NCI-H82 treated with DMSO at 0.1 percent for 48 hours (cell line): ENCODE measurements around the gene UBTD2.
A peak's percentile ranks its signal among the peaks of the same experiment; 100 is the strongest.
"Not testable (repeated sequence)": the region's sequence is repeated elsewhere in the genome, so short reads cannot be mapped to it uniquely, and the experiment has no call there.

Experiments used
- DNase-seq: peaks from one replicate; lab custom pipeline; 2025; ENCODE audit not compliant: unreplicated experiment; lab: John Stamatoyannopoulos, UW

Gene UBTD2

DNA sequence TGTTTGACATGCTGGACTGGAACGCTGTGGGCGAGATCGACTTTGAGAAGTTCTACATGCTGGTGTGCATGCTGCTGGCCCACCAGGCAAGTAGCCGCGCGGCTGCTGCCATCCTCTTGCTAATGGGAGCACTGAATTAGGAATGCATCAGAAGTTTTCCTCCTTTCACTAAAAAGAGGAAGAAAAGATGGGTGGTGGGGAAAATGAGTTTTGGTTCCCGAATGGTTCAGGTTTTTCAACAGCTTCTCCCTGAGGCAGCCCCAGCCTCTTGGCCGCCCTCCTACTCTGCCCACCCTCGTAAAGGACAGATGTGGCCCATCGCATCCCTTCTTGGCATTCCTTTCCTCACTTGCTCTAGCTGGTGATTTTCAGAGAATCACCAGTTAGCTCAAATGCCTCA, 84.1 kb downstream of the UBTD2 start:
- DNase-seq = no peak

GRCh38 chr5:172197775-172198174, 85.8 kb downstream of the UBTD2 start:
- DNase-seq = not testable (repeated sequence)

GRCh38 chr5:172194985-172195774, 88.4 kb downstream of the UBTD2 start:
- DNase-seq = no peak

DNA sequence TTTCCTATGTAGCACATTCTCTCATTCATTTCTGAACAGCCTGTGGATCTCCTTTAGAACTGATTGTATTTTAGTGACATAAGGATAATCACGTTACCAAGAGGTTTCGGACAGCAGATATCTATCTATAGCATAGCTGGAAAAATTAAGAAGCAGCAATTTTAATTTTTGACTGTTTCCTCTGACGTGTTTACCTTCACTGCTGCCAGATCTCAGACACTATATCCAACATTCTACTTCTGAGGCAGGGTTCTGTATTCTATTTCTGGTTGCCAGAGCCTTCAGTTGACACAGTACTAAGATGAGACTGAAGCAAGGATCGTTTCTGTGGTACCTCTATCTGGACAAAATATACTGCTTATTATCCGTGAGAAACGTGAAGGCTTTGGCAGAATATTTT, 89.7 kb downstream of the UBTD2 start, which contains the start of gene EFCAB9:
Gene EFCAB9, plus strand, starts transcription at position 301 of the 400 bp plus-strand sequence. Its CDS starts 1 bp downstream, at position 302.
- DNase-seq = no peak

DNA sequence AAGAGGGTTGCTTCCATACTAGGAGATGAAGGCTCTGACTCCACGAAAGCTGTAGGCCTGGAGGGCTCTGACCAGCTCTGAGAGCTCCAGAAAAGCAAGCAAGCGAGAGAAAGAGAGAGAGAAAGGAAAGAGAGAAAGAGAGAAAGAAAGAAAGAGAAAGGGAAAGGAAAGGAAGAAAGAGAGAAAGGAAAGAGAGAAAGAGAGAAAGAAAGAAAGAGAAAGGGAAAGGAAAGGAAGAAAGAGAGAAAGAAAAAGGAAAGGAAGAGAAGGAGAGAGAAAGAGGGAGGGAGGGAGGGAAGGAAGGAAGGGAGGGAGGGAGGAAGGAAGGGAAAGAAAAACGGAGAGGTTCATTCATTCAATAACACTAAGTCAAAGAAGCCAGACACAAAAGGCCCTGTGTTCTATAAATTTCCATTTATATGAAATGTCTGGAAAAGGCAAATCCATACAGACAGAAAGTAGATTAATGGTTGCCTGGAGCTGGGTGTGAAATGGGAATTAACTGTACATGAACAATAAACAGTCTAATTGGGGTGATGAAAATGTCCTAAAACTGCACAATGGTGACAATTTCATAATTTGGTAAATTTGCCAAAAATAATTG, 93.8 kb downstream of the UBTD2 start:
- DNase-seq = no peak

GRCh38 chr5:172188893-172189692, 94.5 kb downstream of the UBTD2 start:
- no peak for DNase-seq

- DNase-seq = peak; percentile 55
These were observed 95.3 kb downstream of the UBTD2 start, which contains the start of gene STK10 for GRCh38 chr5:172188033-172188892. TSS of gene STK10 (minus strand) at chr5:172188224. CDS start at chr5:172188042, 182 bp downstream.

DNA sequence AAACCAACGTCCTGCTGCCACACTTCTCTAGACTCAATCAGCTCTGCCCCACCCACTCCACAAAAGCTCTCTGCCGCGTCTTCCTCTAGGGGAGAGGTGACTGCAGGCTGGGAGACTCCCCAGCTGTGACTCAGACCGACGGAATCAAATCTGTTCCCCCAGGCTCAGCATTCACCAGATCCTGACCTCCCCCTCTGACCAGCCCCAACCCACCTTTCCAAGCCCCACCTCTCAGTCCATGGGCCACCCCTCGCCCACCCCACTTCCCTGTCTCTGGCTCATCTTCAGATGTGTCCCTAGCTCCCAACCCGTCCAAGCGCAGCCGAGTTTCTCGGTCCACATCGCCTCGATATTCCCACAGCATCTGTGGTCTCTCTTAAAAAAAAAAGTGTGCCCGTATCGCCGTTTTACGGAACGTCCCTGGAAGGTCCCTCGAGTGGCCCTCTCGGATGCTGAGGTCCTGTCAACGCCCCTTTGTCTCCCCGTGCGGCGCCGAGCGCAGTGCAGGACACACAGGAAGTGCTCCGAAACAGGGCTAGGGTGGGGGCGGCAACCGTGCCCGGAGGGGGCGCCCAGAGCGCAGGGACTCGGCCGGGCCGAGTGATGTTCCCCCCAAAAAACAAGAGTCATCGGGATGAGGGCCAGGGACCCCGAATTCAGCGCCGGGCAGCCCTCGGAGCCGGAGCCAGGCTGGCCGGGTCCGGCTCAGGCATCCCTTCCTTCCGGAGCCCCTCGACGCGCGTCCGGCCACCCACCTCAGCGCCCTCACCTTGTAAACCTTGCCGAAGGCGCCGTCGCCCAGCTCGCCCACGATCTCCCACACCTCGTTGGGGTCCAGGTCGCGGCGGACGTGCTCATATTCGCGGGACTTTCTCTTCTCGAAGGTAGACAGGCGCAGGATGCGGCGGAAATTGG, 96.2 kb downstream of the UBTD2 start:
- no peak for DNase-seq

GRCh38 chr5:172186114-172186695, 97.4 kb downstream of the UBTD2 start:
- DNase-seq = no peak

DNA sequence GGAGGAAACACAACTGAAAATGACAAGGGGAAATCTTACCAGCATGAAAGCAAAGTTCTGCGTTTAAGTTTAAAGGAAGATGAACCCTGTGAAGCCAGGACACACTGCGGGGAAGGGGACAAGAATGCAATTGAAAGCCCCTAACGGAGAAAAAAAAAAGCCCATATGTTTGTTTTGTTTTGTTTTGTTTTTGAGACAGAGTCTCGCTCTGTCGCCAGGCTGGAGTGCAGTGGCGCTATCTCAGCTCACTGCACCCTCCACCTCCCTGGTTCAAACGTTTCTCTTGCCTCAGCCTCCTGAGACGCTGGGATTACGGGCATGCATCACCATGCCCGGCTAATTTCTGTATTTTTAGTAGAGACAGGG, 98.5 kb downstream of the UBTD2 start:
- no peak for DNase-seq

- DNase-seq = no peak
These were observed 99.7 kb downstream of the UBTD2 start for GRCh38 chr5:172183881-172184280.

GRCh38 chr5:172182291-172182690, 101.3 kb downstream of the UBTD2 start:
- DNase-seq = no peak

DNA sequence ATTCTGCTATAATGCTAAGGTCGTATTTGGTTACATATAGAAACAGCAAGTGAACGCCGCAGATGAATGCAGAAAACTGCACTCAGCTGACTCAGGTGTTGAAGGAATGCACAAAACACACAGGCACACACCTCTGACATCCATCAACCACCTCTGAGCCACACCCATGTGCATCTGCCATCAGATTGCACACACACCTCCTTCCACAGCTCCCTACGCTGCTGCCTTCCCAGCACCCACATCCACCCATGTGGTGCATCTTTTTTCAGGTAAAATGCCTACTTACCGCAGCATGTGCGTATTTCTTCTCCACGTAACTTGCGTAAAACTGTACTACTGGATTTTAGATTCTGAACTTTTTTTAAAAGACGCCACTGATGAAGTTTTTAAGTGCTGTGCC, 102.6 kb downstream of the UBTD2 start:
- no peak for DNase-seq

DNA sequence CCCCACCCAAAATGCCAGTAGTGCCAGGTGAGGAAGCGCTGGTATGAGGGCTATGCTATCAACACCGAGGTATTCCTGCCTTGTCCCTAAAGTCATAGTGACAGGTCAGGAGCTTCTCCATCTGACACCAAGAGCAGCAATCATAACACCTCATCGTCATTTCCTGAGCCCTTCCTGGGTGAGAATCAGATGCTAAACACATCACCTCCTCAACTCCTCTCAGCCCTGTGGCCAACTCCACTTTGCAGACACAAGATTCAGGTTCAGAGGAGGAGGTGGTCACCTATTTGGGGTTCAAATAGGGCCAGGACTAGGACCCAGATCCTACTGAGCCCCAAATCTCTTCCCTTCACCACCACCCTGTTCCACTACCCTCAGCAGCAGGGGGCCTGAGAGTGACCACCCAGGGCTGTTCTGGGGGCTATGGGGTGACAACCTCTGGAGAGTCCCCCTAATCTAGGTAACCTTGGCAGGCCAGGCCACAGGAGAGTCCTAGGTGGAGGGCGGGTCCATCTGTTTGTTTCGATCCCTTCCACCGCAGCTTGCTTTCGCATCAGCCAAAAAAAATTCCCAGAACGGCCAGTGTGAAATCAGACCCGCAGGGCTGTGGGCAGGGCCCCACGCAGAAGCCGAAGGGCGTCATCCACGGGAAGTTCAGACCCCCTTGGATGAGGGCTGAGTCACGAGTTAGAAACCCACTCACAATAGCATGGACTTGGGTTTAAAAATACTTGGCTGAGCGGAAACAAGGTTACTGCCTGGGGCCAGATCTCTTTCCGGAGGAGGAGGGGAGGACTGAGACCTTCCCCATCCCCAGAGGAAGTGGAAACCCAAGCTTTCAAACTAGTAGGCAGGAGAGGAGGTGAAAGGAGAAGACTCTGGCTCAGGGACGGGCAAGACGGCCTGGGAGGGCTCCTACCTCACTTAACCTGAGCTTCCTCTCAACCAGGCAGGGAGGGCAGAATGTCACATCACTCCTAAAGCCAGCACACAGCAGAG, 104.3 kb downstream of the UBTD2 start:
- no peak for DNase-seq

DNA sequence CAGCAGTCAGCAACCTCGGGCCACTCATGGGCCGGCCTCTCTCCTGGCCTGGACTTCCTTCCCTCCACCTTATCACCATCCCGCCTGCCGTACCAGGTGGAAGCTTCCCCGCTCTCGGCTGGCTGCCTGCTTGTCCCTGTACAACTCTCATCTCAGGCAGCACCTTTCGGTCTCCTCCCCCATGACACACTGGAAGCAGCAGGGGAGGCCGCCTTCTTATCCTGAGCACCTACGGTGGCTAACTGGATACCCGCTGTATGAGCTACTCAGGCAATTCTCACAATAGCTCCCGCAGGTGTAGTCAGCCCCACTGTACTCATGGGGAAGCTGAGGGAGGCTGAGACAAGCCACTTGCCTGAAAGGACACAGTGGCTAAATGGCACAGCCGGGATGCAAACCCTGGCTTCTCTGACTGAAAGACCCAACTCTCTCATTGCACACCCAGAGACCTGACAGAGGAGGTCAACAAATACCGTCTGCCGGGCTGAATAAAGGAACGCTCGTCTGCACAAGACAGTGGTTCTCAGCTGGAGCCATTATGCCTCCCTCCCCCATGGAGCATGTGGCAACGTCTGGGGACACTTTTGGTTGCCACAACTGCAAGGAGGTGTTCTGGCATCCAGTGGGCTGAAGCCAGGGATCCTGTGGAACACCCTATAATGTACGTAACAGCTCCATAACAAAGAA, 105.1 kb downstream of the UBTD2 start:
- no peak for DNase-seq

DNA sequence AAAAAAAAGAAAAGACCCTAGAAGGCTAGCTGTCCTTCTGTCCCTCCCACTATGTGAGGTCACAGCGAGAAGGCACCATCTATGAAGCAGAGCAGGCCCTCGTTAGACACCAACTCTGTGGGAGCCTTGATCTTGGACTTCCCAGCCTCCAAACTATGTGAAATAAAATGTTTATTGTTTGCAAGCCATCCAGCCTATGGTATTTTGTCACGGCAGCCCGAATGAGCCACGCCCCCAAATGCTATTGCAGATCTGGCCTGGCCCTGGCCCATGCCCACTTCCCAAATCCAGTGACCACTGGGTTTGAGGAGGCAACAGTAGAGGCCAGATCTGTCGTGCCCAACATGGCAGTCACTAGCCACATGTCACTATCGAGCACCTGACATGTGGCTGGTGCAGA, 106.4 kb downstream of the UBTD2 start:
- DNase-seq = no peak

DNA sequence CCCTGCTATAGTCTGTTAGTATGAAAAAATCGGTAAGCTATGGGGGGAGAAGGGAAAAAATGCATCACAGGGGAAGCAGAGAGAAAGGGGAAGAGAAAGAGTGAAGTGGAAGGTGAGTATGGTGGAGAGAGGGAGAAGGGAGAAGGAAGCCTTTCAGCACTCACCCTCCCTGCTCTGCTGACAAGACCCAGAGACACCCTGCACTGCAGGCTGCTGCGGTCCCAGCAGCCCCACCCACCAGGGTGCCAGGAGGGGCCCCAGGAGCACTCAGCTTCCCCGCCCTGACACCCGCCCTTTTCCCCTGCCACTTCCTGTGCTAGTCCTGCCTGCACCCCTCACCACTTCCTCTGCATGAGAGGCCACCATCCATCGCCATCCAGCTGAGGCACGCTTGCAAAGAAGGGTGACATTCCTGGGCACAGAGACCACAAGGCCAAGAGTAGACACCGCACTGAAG, 108.3 kb downstream of the UBTD2 start:
- DNase-seq = no peak
